ENCODE data around the gene CYB5R4. TPM values are rescaled to one million over a fixed set of nuclear protein-coding genes. Genes with fewer than 3 reads are reported as not detected.

Gene CYB5R4
- total RNA-seq, 1 experiment from 2014 or later = 24.0 TPM

DNA sequence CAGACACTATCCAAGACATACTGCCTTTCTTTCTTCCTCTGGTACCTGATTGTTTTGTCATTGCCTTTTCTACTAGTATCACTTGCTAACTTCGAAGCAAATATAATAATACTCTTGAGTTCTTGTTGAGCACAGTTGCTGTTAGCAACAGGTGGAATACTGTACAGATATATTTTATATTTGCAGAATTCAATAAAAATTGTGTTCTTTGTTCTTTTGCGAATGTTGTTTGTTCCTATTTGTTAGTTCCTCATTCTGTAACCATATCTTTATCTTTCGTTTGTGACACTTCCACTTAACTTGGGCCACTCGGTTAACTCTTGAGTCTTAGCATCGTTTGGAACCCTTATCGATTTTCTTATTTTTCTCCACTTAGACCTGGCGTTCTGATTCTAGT lies 868 bp downstream of the CYB5R4 start:
- Histone ChIP-seq H3K4me2 (ENCODE audit: low read length) (peak overlapping the region; percentile 94), H3K9me3 (ENCODE audit: control insufficient read depth in 1 of 2, insufficient read depth in 1 of 2, low read depth in 1 of 2, low read length in 2 of 2) (no peaks in the 10 kb centered on the region), H3K36me3 (ENCODE audit: control insufficient read depth in 1 of 2, insufficient read depth in 2 of 2, low read length in 2 of 2) (peaks cover 0 to 5% of the 10 kb centered on the region in 2 experiments; a peak in 1 of 4 replicates), H3K9ac (ENCODE audit: low read length) (peak overlapping the region; percentile 69), H3K79me2 (ENCODE audit: insufficient read depth, low read length) (peaks cover 29% of the 10 kb centered on the region), H3K4me1 (ENCODE audit: control insufficient read depth in 1 of 2, insufficient read depth in 2 of 2, low read length in 2 of 2) (peaks cover 0 to 14% of the 10 kb centered on the region in 2 experiments; a peak in 2 of 4 replicates), H3K9me2 (ENCODE audit: insufficient read depth) (no peaks in the 10 kb centered on the region), H2AFZ (ENCODE audit: low read depth, low read length, poor library complexity, severe bottlenecking) (no peak overlapping the region), H3K27me3 (ENCODE audit: insufficient read depth, low read length) (no peaks in the 10 kb centered on the region; the same call in 1 of the 2 replicates), H3K4me3 (replicated peaks in 1 of 2; ENCODE audit: low read depth in 1 of 2, low read length in 2 of 2) (peak overlapping the region; percentile 78 to 98), H4K20me1 (ENCODE audit: insufficient read depth) (no peaks in the 10 kb centered on the region), H3K27ac (ENCODE audit: low read depth, low read length) (no peak overlapping the region)
- CTCF ChIA-PET = interaction anchor here (0.9 to 1.8 kb wide), 3 partner anchors 245 to 793 kb away, joined by 3 to 6 read pairs (median 4); partner anchors contain the start of gene DOP1A
- POLR2A ChIA-PET = interaction anchor here (1.4 kb wide), 1 partner anchor 13 kb away, joined by 5 read pairs; no protein-coding TSS in a partner anchor
- no peak for ATAC-seq
- intact Hi-C loops (cut with micrococcal nuclease) = no loop called here
- DNase-seq (ENCODE audit: low read depth, low spot score) = no peak
- BruUV-seq (replicated peaks) = no TSS peak
- TF ChIP-seq EGR1 (IDR thresholded peaks at IDR 0.05; ENCODE audit: low read depth) (no peak), CEBPB (IDR thresholded peaks at IDR 0.05; ENCODE audit: low read depth) (no peak), TCF7L2 (IDR thresholded peaks at IDR 0.05; ENCODE audit: borderline replicate concordance, extremely low read depth, insufficient read depth, insufficient read length) (no peak), SRF (IDR thresholded peaks at IDR 0.05; ENCODE audit: low read depth) (no peak), ELF1 (IDR thresholded peaks at IDR 0.05; ENCODE audit: borderline replicate concordance, low read depth) (no peak), EZH2phosphoT487 (IDR thresholded peaks at IDR 0.05; ENCODE audit: borderline replicate concordance) (no peak), SIN3A (IDR thresholded peaks at IDR 0.05; ENCODE audit: low read depth) (no peak), ZNF274 (IDR thresholded peaks at IDR 0.05; ENCODE audit: low read depth, low read length) (no peak)
- TF ChIP-seq, protein P1, sequence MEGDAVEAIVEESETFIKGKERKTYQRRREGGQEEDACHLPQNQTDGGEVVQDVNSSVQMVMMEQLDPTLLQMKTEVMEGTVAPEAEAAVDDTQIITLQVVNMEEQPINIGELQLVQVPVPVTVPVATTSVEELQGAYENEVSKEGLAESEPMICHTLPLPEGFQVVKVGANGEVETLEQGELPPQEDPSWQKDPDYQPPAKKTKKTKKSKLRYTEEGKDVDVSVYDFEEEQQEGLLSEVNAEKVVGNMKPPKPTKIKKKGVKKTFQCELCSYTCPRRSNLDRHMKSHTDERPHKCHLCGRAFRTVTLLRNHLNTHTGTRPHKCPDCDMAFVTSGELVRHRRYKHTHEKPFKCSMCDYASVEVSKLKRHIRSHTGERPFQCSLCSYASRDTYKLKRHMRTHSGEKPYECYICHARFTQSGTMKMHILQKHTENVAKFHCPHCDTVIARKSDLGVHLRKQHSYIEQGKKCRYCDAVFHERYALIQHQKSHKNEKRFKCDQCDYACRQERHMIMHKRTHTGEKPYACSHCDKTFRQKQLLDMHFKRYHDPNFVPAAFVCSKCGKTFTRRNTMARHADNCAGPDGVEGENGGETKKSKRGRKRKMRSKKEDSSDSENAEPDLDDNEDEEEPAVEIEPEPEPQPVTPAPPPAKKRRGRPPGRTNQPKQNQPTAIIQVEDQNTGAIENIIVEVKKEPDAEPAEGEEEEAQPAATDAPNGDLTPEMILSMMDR (IDR thresholded peaks at IDR 0.05 in 2 of 3, conservative IDR thresholded peaks at IDR 0.05 in 1 of 3; ENCODE audit: borderline replicate concordance in 1 of 3, insufficient read depth in 1 of 3, low read depth in 2 of 3, low read length in 2 of 3) = no peak
- TF ChIP-seq, protein P2, sequence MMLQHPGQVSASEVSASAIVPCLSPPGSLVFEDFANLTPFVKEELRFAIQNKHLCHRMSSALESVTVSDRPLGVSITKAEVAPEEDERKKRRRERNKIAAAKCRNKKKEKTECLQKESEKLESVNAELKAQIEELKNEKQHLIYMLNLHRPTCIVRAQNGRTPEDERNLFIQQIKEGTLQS (IDR thresholded peaks at IDR 0.05) = no peak
- TF ChIP-seq, protein P3, sequence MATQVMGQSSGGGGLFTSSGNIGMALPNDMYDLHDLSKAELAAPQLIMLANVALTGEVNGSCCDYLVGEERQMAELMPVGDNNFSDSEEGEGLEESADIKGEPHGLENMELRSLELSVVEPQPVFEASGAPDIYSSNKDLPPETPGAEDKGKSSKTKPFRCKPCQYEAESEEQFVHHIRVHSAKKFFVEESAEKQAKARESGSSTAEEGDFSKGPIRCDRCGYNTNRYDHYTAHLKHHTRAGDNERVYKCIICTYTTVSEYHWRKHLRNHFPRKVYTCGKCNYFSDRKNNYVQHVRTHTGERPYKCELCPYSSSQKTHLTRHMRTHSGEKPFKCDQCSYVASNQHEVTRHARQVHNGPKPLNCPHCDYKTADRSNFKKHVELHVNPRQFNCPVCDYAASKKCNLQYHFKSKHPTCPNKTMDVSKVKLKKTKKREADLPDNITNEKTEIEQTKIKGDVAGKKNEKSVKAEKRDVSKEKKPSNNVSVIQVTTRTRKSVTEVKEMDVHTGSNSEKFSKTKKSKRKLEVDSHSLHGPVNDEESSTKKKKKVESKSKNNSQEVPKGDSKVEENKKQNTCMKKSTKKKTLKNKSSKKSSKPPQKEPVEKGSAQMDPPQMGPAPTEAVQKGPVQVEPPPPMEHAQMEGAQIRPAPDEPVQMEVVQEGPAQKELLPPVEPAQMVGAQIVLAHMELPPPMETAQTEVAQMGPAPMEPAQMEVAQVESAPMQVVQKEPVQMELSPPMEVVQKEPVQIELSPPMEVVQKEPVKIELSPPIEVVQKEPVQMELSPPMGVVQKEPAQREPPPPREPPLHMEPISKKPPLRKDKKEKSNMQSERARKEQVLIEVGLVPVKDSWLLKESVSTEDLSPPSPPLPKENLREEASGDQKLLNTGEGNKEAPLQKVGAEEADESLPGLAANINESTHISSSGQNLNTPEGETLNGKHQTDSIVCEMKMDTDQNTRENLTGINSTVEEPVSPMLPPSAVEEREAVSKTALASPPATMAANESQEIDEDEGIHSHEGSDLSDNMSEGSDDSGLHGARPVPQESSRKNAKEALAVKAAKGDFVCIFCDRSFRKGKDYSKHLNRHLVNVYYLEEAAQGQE (IDR thresholded peaks at IDR 0.05; ENCODE audit: low read depth) = no peak
- RAD21 ChIA-PET (ENCODE audit: low non-redundant PET in 1 of 2, low total read pairs in 2 of 2, uncharacterized antibody in 2 of 2, unreplicated experiment in 2 of 2) = no interaction called here

Measured in HCT116 (cell line).